ENCODE data around the gene NIT1.

Gene NIT1

DNA sequence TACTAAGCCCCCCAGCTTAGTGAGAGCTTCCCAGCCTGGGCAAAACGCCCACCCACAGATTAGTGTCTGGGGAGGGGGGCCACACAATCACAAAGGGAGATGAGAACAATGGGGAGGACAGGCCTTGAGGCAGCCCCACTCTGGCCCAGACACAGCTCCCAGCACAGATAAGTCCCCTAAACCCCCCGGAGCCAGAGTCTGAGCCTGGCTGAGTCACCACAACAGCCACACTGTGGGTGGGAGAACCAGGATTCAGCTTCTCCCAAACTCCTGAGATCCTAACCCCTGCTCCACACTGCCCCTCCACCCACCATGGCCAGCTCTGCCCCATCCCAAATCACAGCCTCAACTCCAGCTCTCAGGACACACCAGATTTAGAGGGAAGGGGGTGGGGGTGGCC is 32.7 kb upstream of the NIT1 start:
- DNase-seq, result no peak

DNA sequence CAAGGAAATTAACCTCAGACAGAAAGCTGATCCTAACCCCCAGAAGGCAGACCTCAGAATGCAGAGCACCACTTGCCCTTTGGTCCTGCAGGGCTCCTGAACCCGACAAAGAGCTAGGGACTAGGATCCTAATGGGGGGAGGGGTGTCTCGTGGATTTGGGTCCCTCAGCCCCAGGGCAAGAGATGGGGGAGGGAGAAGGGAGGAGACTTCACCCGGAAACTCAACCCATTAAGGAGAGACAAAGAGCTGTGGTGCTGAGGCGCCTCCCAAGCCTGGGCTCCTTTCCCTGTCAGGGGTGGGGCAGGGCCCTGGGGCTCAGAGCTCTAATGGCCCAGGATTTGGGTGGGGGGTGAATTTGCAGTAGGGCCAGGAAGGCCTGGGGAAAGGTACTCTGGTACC is 31.4 kb upstream of the NIT1 start:
- DNase-seq, result no peak

DNA sequence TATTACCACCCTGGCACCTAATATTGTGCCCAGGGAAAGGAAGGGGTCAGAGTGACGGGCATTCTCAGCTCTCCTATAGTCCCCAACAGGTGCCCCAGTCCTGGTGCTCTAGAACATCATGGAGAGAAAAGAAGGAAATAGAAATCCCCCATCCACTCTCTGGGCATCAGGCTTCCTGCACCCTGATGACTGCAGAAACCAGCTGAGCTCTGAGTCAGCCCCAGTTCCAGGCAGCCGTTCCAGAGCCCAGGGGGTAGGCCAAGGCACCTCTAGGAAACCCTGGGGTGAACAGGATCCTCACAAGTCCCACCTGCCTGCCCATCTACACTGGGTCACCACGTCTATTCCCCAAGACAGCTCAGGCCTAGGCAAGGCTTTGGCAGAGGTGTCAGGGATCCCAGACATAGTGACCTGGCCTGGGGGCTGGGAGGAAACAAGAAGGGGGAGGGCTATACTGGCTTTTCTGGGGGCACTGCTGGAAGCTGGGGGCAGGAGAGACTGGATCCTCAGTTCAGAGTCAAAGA is 29.3 kb upstream of the NIT1 start:
- no peak for DNase-seq

DNA sequence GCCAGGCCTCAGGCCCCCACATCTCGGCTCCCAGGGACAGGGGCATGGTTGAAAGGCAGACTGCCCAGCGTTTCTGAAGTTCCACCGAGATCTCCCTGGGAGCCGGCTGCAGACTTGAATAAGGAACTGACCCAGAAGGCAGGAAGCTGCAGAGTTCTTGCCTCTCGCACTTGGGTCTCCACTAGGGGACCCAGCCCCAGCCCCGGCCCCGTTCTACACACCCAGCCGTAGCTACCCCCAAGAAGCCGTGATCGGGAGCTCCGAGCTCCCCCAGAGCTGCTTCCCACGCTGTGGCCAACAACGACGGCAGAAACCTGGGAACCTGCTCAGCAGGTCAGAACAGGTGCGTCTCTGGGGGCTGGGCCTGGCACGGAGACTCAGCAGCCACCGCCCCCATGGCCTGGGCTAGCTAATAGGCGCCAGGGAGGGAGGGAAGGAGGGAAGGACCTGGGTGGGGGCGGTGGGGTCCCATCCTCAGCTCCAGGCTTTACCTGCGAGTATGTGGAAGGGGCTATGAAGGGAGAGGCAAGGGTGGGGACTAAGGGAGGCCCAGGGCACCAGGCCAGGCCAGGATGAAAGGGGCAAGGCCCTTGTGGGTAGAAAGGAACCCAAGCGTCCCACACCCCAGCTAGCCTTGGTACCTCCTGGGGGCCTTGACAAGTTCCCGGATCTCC is 28.5 kb upstream of the NIT1 start, which contains the start of gene NECTIN4:
Gene NECTIN4 (minus strand): TSS at position 308 of the 674 bp plus-strand sequence. CDS start 262 bp downstream, at position 46.
- no peak for DNase-seq

DNA sequence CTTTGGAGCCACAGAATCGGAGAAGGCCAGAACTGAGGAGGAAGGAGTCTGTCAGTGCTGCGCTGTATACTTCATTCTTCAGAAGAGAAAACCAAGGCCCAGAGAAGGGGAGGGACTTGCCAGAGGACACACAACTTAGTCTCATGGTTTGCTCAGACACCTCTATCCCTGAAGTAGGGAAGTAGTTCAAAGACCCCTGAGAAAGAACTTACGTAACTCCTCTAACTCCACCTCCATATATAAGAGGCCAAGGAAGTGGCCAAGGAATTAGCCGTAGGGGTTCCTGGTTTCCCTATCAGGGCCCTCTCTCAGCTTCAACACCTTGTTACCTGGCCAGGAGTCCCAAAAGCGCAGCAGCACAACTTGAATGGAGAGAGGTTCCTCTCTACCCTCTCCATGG is 28.0 kb upstream of the NIT1 start:
- no peak for DNase-seq

DNA sequence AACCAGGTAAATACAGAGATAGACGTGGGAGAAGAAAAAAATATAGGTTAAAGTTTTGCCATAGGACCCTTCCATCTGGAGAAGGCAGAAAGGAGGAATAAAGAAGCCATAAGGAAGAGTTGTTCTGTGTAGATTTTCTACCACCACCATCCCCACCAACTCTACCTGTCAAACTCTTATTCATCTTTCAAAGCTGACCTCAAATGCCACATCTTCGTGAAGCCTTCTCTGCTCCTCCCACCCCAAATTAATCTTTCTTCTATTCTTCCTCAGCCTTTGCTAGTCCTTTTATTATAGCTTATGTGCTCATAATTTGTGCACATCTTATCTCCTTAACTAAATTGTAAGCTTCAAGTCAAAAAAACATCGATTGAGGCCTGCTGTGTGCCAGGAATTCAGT is 27.3 kb upstream of the NIT1 start:
- DNase-seq, result no peak

DNA sequence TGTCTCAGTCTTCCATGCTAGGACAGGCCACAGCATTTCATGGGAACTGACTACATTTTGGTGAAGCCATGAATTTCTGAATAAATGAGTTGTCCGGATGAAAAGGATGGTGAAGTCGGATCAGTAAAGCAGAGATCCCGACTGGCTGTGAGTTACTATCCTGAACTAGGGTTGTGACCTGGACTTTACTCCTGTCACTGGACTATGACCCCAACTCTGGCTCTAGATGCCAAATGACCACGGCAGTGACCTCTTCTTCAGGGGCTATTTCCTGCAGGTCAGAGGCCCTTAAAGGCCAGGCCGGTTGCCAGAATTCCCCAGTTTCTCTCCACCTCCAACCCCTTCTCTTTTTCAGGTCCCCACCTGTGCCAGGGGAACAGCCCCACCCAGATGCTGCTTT is 26.8 kb upstream of the NIT1 start:
- no peak for DNase-seq

DNA sequence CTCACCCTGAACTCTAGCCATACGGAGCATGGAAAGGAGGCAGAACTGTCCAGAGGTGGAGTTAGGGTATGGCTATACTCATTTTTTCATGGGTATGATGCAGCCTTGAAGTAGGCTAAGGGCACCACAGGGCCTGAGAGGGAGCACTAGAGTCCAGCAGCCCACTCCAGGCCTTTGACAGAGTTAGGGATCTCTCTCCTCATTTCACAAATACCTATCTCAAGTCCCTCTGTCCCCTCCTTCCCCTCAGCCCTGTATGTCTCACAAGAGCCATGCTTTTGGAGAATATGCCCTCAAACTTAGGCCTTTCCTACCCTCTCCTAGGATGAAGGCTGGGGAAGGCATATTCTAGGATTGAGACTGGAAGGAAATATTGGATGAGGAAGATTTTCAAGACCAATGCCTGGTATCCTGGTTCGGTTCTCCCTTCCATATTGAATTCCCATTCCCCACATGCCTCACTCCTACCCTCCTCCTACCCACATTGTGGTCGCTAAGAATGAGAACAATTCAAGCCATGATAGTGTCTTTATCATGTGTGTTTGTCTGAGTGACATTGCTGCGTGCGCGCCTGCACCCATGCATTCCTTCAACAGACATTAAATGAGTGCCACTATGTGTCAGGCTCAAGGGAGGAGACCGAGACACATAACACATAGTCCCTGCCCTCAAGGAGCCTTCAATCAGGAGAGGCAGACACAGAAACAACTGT is 26.0 kb upstream of the NIT1 start:
- DNase-seq, result no peak

DNA sequence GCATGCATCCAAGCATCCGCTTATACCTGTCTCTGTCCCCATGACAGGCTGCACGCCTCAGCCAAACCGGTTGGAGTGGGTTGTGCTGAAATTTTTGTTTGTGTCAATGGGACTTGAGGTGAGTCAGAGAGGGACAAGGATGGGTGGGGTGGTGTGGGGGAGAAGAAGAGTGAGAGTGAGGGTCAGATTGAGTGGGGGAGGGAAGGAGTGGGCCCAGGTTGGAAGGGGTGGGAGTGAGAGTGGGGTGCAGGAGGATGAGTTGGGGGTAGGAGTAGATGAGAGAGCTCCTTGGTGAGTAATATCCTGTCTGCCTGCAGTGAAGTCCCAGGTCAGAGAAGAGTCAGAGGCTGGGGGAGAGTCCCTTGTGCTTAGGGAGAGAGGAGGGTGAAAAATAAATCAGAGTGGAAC is 25.3 kb upstream of the NIT1 start:
- DNase-seq, result no peak

DNA sequence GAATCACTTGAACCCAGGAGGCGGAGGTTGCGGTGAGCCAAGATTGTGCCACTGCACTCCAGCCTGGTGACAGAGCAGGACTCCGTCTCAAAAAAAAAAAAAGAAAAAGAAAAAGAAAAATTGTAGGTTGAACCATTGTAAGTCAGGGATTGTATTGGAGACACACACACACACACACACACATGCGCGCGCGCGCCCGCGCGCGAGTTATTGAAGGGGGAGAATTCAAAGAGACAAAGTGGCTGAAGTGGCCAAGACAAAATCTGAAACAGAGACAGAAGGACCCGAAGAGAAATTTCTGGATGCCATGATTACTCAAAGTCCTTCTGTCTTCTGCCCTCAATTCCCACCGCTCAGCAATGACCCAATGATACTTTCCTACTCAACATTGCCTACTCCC is 23.4 kb upstream of the NIT1 start:
- no peak for DNase-seq

DNA sequence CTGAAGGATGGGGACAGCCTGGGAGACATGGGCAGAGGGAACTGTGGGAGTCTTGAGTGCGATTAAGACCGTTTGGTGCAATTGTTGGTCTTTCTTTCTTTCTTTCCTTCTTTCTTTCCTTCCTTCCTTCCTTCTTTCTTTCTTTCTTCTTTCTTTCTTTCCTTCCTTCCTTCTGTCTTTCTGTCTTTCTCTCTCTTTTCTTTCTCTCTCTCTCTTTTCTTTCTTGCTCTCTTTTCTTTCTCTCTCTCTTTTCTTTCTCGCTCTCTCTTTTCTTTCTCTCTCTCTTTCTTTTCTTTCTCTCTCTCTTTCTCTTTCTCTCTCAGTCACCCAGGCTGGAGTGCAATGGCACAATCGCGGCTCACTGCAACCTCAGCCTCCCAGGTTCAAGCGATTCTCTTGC is 22.7 kb upstream of the NIT1 start:
- DNase-seq, result no peak

DNA sequence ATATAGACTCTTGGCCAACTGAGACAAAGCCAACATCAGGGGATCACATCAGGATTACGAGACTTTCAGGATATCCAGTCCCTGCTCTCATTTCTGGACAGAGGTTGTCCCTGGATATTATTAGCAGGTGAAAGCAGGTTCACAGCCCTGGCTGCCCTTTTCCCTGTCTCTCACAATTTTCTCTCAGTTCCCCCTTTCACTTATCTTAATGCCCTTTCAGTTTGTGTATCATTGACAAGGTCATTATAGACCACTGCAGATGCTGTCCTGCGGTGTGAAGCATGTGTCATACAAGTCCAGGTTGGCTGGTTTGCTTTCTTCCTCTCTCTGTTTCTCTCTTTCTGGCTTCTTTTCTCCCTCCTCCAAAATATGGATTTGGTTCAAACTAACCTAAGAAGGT is 21.9 kb upstream of the NIT1 start:
- DNase-seq, result no peak

DNA sequence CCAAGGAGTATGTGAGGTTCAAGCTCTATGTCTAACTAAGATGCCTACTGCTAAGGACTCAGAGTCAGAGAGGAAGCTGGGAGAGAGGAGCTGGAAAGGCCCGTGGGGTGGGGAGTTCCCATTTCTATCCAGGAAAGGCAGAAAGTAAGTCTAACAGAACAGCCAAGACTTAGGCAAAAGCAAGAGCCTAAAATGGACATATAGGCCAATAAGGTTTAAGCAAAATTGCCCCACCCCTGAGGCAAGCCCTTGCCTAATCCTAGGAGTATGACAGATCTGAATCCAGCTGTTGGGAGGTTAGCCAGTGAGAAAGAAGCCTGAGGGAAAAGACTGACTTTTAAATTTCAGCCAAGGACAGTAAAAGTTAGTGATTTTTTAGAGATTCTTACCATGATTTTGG is 21.4 kb upstream of the NIT1 start:
- DNase-seq, result no peak

DNA sequence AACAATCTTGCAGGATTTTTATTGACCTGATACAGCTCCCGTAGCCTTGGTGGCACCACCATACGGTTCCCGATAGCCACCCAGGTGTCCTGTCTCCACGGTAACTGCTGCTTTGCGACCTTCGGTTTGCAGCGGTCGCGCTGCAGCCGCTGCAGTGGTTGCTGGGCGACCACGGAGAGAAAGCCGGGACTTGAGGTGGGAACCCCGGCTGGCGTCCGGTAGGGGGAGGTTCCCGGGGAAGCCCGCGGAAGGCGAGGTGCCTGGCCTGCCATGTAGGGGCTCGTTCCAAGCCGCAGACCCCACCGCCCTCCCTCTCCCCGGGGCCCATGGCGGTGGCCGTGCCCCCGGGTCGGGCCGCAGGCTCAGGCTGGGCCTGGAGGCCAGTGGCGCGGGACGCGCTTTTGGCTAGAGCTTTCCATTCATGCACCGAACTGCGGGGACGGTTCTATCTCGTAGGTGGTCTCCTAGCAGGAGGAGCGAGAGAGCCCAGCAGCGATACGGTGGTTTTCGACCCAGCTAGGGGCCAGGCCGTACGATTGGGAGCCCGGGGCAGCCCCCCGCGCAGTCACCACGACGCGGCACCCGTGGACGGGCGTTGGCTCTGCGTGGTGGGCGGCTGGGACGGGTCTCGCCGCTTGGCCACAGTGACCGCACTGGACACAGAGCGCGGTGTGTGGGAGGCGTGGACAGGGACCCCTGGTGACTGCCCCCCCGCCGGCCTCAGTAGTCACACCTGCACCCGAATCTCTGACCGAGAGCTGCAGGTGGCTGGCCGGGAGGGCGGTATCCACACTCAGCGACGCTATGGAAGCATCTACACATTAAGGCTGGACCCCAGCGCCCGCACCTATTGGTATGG is 19.5 kb upstream of the NIT1 start, which contains the start of gene KLHDC9:
Gene KLHDC9 (plus strand): TSS at position 152 of the 859 bp plus-strand sequence. CDS start 175 bp downstream, at position 327.
- peak; percentile 59 for DNase-seq

DNA sequence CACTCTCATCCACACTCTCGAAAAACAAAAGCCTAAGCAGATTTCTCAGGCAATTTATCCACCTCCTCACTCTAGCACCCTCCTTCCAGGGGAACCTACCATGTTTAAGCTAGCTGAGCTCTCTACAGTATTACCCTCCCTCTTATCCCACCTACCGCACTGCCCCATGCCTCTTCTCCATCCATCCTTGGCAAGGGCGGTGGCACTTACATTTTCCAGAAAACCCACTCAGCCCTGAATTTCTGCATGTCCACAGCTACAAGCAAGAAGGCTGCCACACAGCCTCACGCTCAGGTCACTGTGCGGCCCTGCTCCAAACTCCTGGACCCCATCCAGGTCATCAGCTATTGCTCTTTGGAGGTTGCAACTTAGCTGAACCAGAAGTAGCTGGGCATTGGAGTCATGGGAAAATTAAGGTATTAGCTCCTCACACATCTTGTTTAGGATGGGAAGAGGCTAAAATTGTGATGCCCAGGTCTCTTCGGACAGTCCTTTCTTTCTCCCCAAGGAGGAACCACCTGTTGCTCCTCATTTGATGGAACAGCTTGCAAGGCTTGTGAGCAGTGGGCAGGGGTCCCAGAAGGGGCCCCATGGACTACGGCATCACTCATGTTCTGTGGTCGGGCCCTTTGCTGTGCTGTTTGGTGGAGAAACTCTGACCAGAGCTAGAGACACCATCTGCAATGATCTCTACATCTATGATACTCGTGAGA is 18.7 kb upstream of the NIT1 start:
- DNase-seq, result no peak

DNA sequence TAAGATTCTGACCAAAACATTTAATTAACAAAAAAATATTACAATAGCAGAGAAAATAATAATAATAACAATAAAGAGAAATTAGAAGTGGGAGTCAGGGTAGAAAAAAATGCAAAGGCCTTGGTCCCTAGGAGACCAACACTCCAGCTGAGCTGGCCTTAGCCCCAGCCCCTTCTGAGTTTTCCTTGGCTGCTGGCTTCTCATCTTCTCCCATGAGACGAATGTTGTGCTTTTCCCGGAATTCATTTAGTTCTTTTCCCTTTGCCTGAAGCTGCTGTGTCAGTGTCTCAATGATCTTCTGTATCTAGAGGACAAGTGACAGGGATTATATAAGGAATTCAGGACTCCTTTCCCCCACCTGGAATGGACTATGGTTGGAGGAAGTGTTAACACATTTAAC is 17.3 kb upstream of the NIT1 start:
- no peak for DNase-seq

DNA sequence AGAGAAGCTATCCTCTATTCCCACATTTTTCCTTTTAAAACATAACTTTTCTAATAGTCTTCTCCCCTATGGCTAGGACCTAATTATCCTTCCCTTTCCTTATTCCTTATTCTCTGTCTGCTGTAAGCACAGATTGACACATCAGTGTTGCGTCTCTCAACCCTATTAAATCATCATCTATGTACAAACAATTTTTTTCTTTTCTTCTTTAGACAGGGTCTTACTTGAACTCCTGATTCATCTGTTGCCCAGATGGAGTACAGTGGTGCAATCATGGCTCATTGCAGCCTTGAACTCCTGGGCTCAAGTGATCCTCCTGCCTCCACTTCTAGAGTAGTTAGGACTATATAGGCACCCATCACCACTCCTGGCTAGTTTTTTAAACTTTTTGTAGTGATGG is 11.5 kb upstream of the NIT1 start:
- no peak for DNase-seq

DNA sequence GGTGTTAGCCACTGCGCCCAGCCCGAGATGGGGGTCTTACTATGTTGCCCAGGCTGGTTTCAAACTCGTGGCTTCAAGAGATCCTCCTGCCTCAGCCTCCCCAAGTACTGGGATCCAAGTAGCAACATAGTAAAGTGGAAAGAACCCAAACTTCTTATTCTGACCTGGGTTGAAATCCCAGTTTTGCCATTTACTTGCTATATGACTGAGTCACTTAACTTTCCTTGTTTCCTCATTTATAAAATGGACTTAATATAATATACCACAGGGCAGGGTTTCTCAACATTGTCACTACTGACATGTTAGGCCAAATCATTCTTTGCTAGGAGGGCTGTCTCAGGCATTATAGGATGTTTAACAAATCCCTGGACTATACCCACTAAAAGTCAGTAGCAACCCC is 6.8 kb upstream of the NIT1 start:
- no peak for DNase-seq

DNA sequence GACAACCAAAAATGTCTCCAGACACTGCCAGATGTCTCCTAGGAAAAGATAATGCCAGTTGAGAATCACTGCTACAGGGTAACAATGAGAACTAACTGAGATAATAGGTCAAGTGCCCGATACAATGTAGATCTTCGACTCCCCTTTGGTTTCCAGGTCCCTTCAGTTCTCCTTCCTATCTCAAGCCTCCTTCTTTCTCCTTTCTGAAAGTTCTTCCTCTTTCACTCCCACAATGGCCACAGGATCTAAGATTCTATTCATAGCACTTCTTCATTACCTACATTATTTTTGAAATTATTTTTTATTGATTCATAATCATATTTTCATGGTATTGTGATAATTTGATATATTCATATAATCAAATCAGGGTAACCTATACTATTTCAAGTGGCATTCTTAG is 6.4 kb upstream of the NIT1 start:
- DNase-seq, result no peak

DNA sequence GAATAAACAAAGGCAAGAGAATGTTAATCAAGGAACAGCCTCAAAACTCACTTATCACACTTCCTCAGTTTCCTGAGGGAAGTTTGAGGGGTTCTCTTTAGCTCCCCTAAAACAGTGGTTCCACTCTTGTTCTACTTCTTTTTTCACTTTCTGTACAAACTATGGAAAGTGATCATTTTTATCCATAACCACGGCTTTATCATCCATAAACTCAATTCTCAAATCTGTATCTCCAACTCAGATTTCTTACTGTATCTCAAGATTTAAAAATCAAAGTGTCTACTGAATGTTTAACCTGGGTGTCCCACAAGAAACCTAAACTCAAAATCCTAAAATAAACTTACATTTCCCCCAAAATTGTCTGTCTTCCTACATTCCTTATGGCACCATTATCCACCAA is 4.0 kb upstream of the NIT1 start:
- DNase-seq, result no peak

DNA sequence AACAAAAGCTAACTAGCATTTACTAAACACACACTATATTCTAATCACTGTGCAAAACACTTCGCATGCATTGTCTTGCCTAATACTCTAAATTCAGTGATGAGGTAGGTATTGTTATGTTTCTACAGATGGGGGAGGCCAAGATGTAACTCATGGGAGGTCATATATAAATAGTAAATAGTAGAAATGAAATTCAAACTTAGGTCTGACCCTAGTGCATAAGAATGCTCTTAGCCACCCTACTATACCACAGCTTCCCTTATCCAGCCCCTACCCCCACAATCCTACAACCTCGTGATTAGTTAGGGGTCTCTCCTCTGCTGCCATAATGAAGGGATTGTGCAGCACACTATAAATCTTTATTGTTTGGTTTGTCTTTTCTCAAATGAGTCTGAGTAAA is 3.3 kb upstream of the NIT1 start:
- DNase-seq, result no peak

DNA sequence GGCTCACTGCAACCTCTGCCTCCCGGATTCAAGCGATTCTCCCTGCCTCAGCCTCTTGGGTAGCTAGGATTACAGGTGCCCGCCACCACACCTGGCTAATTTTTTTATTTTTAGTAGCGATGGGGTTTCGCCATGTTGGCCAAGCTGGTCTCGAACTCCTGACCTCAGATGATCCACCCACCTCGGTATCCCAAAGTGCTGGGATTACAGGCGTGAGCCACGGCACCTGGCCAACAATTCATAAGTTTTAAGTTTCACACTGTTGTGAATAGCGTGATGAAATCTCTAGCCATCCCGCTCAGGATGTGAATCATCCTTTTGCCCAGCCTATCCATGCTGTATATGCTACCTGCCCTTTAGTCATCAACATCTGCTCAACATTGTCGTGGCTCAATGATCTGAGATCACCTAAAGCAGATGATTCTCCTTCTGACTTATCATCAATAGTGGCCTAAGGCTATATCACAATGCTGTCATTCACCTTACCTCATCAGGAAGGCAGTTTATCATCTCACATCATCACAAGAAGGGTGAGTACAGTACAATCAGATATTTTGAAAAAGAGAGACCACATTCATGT is 2.7 kb upstream of the NIT1 start:
- DNase-seq, result no peak
